Right lobe of liver (tissue), 6 donors: ENCODE measurements around the gene AURKAIP1. TPM values are rescaled to one million over a fixed set of nuclear protein-coding genes. Genes with fewer than 3 reads are reported as not detected.
A peak's percentile ranks its signal among the peaks of the same experiment; 100 is the strongest.

Experiments
- ATAC-seq, 4 donors: fragments of 200-7000 bp; cut with Tn5 transposase; one replicate each; pipeline ENCODE4 v1.9.1; 2020; ENCODE audit warnings: mild to moderate bottlenecking in 4 of 4, moderate library complexity in 4 of 4
- DNase-seq, 3 donors: peaks; one replicate each; pipeline ENCODE4 v3.0.0-alpha.2; 2020
- H3K27ac ChIP-seq, 3 donors: fragments of 200-600 bp; one replicate each; pipeline ENCODE4 v1.8.0; 2022
- H3K27me3 ChIP-seq, 2 donors: fragments of 200-600 bp; one replicate each; pipeline ENCODE4 v1.8.0; 2022
- H3K36me3 ChIP-seq, 4 donors: fragments of 200-600 bp; sonication (generic) in 1 of 4; one replicate each; pipeline versions ENCODE4 v1.5.1 to v1.8.0; 2017 to 2022; ENCODE audit warnings: control low read depth in 1 of 4
- H3K4me1 ChIP-seq, 4 donors: fragments of 200-600 bp; sonication (generic) in 1 of 4; one replicate each; pipeline versions ENCODE4 v1.5.1 to v1.8.0; 2017 to 2022; ENCODE audit warnings: control low read depth in 1 of 4
- H3K4me3 ChIP-seq, 3 donors: fragments of 200-600 bp; one replicate each; pipeline ENCODE4 v1.8.0; 2022
- H3K9me3 ChIP-seq, 4 donors: fragments of 200-600 bp; sonication (generic) in 1 of 4; one replicate each; pipeline versions ENCODE4 v1.5.1 to v1.8.0; 2017 to 2022; ENCODE audit warnings: control low read depth in 1 of 4
- POLR2A ChIP-seq: fragments of 450-650 bp; IDR thresholded peaks from one replicate; pipeline ENCODE4 v1.6.1; 2017; ENCODE audit warnings: antibody characterized with exemption, mild to moderate bottlenecking
- WGBS: methylation state at CpG from one replicate; pipeline ENCODE4 v1.1.6; 2018; ENCODE audit warnings: low coverage, low lambda C conversion rate; ENCODE audit not compliant: insufficient coverage; ENCODE audit errors: missing lambda C conversion rate; 5-methylcytosine and 5-hydroxymethylcytosine counted together
- intact Hi-C, 2 donors: fragments of 100-400 bp; cut with DNase I; formaldehyde crosslinking; loops; one replicate each; pipeline versions ENCODE4 v1.11.2 to v1.14.1; 2022
- total RNA-seq, 6 experiments: library from RNA; depleted of rRNA in 2 of 6; stranded (reverse); fragments of >200 nt in 2 of 6; fragmentation: NEBNext Ultra II Directional in 3 of 6; extraction: Animal tissue kit (Norgen Biotek cat#: 25700) in 3 of 6; gene quantifications; one replicate each; pipeline versions ENCODE4 v1.1.0 to v1.2.4, GENCODE V29; 2016 to 2023
- TF ChIP-seq, protein P1 (sequence below), 4 donors: fragments of 200-600 bp in 3 of 4; fragments of 450-650 bp in 1 of 4; IDR thresholded peaks; one replicate each; pipeline versions ENCODE4 v1.5.1 to v1.8.0; 2016 to 2022; ENCODE audit warnings: antibody characterized with exemption in 4 of 4, mild to moderate bottlenecking in 2 of 4
- donor health status: DM: no; HTN: yes; CAD: no.
- donor health status: DM: no; HTN: no; CAD: no.
- donor health status: DM: no; HTN: no; CAD: no.
- donor health status: DM: no; HTN: yes; CAD: no.
- donor health status: DM: no; HTN: yes; CAD: no.

Gene AURKAIP1
- total RNA-seq, 6 experiments from 2014 or later: 70.0 to 140 (median 104) TPM

- WGBS: 90% methylated on average over 10 of the region's 23 CpGs
- Histone ChIP-seq H3K4me3 (no peak overlapping the region), H3K9me3 (no peaks in the 10 kb centered on the region), H3K27me3 (no peaks in the 10 kb centered on the region), H3K36me3 (peaks cover 0 to 18% (median 2%) of the 10 kb centered on the region in 4 donors), H3K4me1 (peaks cover 0 to 21% (median 12%) of the 10 kb centered on the region in 4 donors), H3K27ac (no peak overlapping the region)
- TF ChIP-seq, protein P1, sequence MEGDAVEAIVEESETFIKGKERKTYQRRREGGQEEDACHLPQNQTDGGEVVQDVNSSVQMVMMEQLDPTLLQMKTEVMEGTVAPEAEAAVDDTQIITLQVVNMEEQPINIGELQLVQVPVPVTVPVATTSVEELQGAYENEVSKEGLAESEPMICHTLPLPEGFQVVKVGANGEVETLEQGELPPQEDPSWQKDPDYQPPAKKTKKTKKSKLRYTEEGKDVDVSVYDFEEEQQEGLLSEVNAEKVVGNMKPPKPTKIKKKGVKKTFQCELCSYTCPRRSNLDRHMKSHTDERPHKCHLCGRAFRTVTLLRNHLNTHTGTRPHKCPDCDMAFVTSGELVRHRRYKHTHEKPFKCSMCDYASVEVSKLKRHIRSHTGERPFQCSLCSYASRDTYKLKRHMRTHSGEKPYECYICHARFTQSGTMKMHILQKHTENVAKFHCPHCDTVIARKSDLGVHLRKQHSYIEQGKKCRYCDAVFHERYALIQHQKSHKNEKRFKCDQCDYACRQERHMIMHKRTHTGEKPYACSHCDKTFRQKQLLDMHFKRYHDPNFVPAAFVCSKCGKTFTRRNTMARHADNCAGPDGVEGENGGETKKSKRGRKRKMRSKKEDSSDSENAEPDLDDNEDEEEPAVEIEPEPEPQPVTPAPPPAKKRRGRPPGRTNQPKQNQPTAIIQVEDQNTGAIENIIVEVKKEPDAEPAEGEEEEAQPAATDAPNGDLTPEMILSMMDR (IDR thresholded peaks at IDR 0.05): no peak
- TF ChIP-seq POLR2A: no peak
- DNase-seq (no peak), ATAC-seq (no peak)
- intact Hi-C loops: no loop called here
Measured at GRCh38 chr1:1340185-1340584, 34.8 kb downstream of the AURKAIP1 start.

GRCh38 chr1:1338278-1338677, 36.7 kb downstream of the AURKAIP1 start:
- TF ChIP-seq, protein P1 (IDR thresholded peaks at IDR 0.05): no peak
- TF ChIP-seq POLR2A: no peak
- DNase-seq (no peak), ATAC-seq (no peak)
- Histone ChIP-seq H3K4me3 (no peak overlapping the region), H3K36me3 (peaks cover 0 to 18% (median 2%) of the 10 kb centered on the region in 4 donors), H3K27ac (no peak overlapping the region), H3K9me3 (no peaks in the 10 kb centered on the region), H3K4me1 (peaks cover 0 to 2% (median 0%) of the 10 kb centered on the region in 4 donors), H3K27me3 (no peaks in the 10 kb centered on the region)
- no CpG with 5 or more reads among the region's 36 CpGs for WGBS
- intact Hi-C loops: no loop called here

DNA sequence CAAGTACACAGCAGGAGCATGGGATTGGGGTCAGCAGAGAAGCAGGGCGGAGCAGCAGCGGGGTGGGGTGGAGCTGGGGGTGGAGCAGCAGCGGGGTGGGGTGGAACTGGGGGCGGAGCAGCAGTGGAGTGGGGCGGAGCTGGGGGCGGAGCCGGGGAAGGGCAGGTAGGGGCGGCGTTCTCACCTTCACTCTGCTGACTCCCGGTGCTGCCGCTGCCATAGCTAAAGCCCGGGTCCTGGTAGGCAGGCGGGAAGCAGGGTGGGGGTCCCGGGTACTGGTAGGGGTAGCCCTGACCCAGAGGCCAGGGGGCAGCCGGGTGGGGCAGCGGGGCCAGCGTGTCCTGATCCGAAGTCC, 37.2 kb downstream of the AURKAIP1 start:
- DNase-seq: no peak
- TF ChIP-seq, protein P1 (IDR thresholded peaks at IDR 0.05): no peak
- TF ChIP-seq POLR2A: no peak

GRCh38 chr1:1336931-1337792, 37.8 kb downstream of the AURKAIP1 start:
- ATAC-seq (no peak), DNase-seq (no peak)
- Histone ChIP-seq H3K27me3 (no peaks in the 10 kb centered on the region), H3K27ac (no peak overlapping the region), H3K4me3 (no peak overlapping the region), H3K4me1 (peaks cover 0 to 5% (median 0%) of the 10 kb centered on the region in 4 donors), H3K36me3 (peaks cover 0 to 18% (median 2%) of the 10 kb centered on the region in 4 donors), H3K9me3 (no peaks in the 10 kb centered on the region)
- WGBS: 72% methylated on average over 5 of the region's 32 CpGs
- intact Hi-C loops: no loop called here
- TF ChIP-seq POLR2A: no peak
- TF ChIP-seq, protein P1 (IDR thresholded peaks at IDR 0.05): no peak

More for the DNA sequence above, 37.2 kb downstream of the AURKAIP1 start:
- Histone ChIP-seq H3K4me3 (no peak overlapping the region), H3K27me3 (no peaks in the 10 kb centered on the region), H3K36me3 (peaks cover 0 to 18% (median 2%) of the 10 kb centered on the region in 4 donors), H3K9me3 (no peaks in the 10 kb centered on the region), H3K4me1 (no peaks in the 10 kb centered on the region), H3K27ac (no peak overlapping the region)
- peak in 3 of 4 donors; percentile 8 to 42 (median 18) for ATAC-seq
- WGBS: 55% methylated on average over 2 of the region's 18 CpGs
- intact Hi-C loops: no loop called here
